ENCODE results near the gene OPHN1. TPM values are rescaled to one million over a fixed set of nuclear protein-coding genes. Genes with fewer than 3 reads are reported as not detected.

OPHN1 gene
- total RNA-seq, 4 donors from 2014 or later: 6.9 to 14.0 (median 10.2) TPM

DNA sequence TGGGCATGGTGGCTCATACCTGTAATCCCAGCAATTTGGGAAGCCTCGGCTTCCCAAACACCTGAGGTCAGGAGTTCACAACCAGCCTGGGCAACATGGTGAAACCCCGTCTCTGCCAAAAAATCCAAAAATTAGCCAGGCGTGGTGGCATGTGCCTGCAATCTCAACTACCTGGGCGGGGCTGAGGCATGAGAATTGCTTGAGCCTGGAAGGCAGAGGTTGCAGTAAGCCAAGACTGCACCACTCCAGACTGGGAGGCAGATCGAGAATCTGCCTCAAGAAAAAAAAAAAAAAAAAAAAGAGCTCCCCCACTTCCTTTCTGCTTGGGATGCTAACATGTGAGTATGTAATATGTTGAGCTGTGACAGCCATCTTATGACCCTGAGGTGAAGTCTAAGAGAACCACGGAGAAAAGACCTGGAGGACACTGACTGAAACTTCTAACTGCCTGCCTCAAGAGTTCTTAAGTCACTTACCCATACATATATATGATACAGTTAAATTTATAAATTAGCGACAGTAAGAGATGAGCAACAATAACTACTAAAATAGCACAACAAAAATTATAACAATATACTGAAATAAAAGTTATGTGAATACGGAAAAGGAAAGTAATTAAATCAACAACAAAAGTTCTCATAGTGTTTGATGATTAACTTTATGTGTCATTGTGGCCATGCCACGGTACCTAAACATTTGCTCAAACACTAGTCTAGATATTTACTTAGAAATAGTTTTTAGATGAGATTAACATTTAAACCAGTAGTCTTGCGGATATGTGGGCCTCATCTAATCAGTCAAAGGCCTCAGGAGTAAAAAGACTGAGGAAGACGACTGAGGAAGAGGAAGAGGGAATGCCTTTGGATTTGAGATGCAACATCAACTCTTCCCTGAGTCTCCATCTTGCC lies 178.3 kb downstream of the OPHN1 start:
- peaks cover 0 to 8% (median 3%) of the 10 kb centered on the region in 3 donors for H3K4me1 ChIP-seq
- H3K27ac ChIP-seq: no peak overlapping the region
- H3K27me3 ChIP-seq: no peaks in the 10 kb centered on the region
- H3K9me3 ChIP-seq: no peaks in the 10 kb centered on the region
- 74 to 88% methylated on average over 4 to 6 of the region's 11 CpGs for WGBS, 2 donors (ENCODE audit: low coverage in 1 of 2)
- H3K36me3 ChIP-seq: no peaks in the 10 kb centered on the region
- TF ChIP-seq, protein P1, sequence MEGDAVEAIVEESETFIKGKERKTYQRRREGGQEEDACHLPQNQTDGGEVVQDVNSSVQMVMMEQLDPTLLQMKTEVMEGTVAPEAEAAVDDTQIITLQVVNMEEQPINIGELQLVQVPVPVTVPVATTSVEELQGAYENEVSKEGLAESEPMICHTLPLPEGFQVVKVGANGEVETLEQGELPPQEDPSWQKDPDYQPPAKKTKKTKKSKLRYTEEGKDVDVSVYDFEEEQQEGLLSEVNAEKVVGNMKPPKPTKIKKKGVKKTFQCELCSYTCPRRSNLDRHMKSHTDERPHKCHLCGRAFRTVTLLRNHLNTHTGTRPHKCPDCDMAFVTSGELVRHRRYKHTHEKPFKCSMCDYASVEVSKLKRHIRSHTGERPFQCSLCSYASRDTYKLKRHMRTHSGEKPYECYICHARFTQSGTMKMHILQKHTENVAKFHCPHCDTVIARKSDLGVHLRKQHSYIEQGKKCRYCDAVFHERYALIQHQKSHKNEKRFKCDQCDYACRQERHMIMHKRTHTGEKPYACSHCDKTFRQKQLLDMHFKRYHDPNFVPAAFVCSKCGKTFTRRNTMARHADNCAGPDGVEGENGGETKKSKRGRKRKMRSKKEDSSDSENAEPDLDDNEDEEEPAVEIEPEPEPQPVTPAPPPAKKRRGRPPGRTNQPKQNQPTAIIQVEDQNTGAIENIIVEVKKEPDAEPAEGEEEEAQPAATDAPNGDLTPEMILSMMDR (IDR thresholded peaks at IDR 0.05): no peak
- TF ChIP-seq EP300 (IDR thresholded peaks at IDR 0.05): no peak
- TF ChIP-seq POLR2A (IDR thresholded peaks at IDR 0.05): no peak
- no peak for TF ChIP-seq POLR2AphosphoS5 (IDR thresholded peaks at IDR 0.05)
- ATAC-seq: no peak
- no peak overlapping the region for H3K4me3 ChIP-seq

DNA sequence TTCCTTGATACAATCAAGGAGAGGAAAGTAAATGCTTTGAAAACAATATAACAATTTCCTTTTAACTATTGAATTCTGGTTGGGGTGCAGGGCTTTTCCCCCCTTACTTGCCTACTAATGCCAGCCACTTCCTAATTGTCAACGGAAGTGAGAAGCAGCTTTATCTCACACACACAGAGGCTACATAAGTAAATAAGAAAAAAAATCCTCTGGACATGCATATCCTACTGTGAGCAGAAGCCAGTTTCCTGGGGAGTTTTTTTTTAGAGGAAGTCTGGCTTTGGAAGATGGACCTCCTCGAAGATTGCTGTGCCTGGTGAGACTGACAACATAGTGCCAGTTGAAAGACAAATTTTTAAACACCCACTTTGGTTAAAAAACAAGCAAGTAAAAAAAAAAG lies 180.6 kb downstream of the OPHN1 start:
- 28 to 67% methylated on average over 2 of the region's 2 CpGs for WGBS, 2 donors (ENCODE audit: low coverage in 1 of 2)
- Histone ChIP-seq H3K9me3 (no peaks in the 10 kb centered on the region), H3K27ac (no peak overlapping the region), H3K27me3 (no peaks in the 10 kb centered on the region), H3K36me3 (no peaks in the 10 kb centered on the region), H3K4me1 (peaks cover 0 to 12% (median 3%) of the 10 kb centered on the region in 3 donors), H3K4me3 (no peak overlapping the region)
- ATAC-seq: no peak
- TF ChIP-seq, protein P1 (IDR thresholded peaks at IDR 0.05): no peak
- TF ChIP-seq POLR2AphosphoS5 (IDR thresholded peaks at IDR 0.05) (no peak), EP300 (IDR thresholded peaks at IDR 0.05) (no peak), POLR2A (IDR thresholded peaks at IDR 0.05) (no peak)

DNA sequence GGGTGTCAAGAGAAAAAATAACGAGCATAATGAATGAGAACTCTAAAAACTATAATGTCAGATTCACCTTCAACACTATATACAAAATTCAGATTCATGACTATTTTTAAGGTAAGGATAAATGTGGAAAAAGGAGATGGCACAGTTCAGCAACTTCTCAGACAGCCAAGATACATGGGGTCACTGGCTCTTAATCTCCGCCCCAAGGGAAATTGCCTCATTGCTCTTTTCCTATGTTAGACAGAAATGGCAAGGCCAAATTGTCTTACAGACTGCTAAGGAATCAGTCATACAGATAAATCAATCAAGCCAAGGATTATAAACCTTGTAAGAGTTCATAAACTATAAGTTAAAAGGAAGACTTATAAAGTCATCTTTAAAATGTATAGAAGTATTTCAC lies 183.4 kb downstream of the OPHN1 start:
- Histone ChIP-seq H3K4me1 (peaks cover 0 to 12% (median 3%) of the 10 kb centered on the region in 3 donors), H3K4me3 (no peak overlapping the region), H3K9me3 (no peaks in the 10 kb centered on the region), H3K27me3 (no peaks in the 10 kb centered on the region), H3K36me3 (no peaks in the 10 kb centered on the region), H3K27ac (peak overlapping the region in 2 of 4 donors; percentile 12 to 38)
- ATAC-seq: no peak
- 67 to 79% methylated on average over 2 of the region's 2 CpGs for WGBS, 2 donors (ENCODE audit: low coverage in 1 of 2)
- no peak for TF ChIP-seq EP300 (IDR thresholded peaks at IDR 0.05)
- TF ChIP-seq, protein P1 (IDR thresholded peaks at IDR 0.05): no peak
- no peak for TF ChIP-seq POLR2AphosphoS5 (IDR thresholded peaks at IDR 0.05)
- TF ChIP-seq POLR2A (IDR thresholded peaks at IDR 0.05): no peak

DNA sequence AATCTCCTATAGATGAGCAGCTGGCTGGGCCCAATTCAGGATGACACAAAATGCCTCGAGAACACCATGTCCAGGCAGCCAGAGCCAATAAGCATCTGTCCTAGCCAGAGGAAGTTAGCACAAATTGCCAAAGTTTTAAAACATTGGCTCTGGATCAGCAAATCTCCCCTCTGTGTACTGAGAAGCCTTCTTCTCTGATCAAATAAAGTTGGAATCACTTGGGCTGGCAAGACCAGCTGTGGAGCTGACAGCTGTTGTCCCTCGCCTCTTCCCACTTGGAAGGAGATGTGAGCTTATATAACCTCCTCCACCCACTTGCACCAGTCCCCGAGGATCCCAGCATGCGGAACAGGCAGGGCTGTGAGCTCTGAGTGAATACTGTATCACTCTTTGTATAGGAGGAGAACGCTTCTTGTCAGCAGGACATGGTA lies 183.9 kb downstream of the OPHN1 start:
- Histone ChIP-seq H3K27me3 (no peaks in the 10 kb centered on the region), H3K27ac (peak overlapping the region in 1 of 4 donors; percentile 38), H3K4me1 (peaks cover 0 to 12% (median 3%) of the 10 kb centered on the region in 3 donors), H3K4me3 (no peak overlapping the region), H3K36me3 (no peaks in the 10 kb centered on the region), H3K9me3 (no peaks in the 10 kb centered on the region)
- ATAC-seq: peak; percentile 83
- WGBS, 2 donors (ENCODE audit: low coverage in 1 of 2): 0 to 20% methylated on average over 1 of the region's 5 CpGs
- TF ChIP-seq EP300 (IDR thresholded peaks at IDR 0.05) (no peak), POLR2A (IDR thresholded peaks at IDR 0.05) (no peak), POLR2AphosphoS5 (IDR thresholded peaks at IDR 0.05) (no peak)
- TF ChIP-seq, protein P1 (IDR thresholded peaks at IDR 0.05): no peak

DNA sequence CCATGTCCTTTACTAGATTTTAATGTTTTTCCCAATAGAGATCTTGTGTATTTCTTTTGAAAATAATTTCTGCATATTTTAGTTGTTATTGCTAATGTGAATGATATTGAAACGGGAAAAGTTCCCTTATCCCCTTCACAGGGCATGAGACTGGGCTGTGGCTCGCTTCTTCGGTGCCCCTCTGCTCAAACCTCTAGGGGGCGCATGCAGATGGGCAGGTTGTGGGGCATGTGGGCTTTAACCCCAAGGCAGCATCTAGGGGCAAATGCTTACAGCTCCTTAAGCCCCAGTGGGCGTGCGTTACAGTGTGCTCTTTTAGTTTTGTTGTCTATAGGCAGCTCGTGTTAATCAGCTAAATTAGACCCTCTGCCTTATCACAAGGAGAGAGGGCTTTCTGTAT lies 194.7 kb downstream of the OPHN1 start:
- ATAC-seq: no peak
- Histone ChIP-seq H3K27me3 (no peaks in the 10 kb centered on the region), H3K27ac (no peak overlapping the region), H3K4me3 (no peak overlapping the region), H3K36me3 (no peaks in the 10 kb centered on the region), H3K4me1 (no peaks in the 10 kb centered on the region), H3K9me3 (no peaks in the 10 kb centered on the region)
- WGBS, 2 donors (ENCODE audit: low coverage in 1 of 2): 74% methylated on average over 4 of the region's 7 CpGs; no CpG with 5 or more reads in 1 of the 2 donors
- no peak for TF ChIP-seq POLR2AphosphoS5 (IDR thresholded peaks at IDR 0.05)
- TF ChIP-seq, protein P1 (IDR thresholded peaks at IDR 0.05): no peak
- no peak for TF ChIP-seq POLR2A (IDR thresholded peaks at IDR 0.05)
- TF ChIP-seq EP300 (IDR thresholded peaks at IDR 0.05): no peak

Data from gastroesophageal sphincter (tissue), 4 donors.